Nephron progenitor cell (in vitro differentiated cells): ENCODE measurements around the gene LRP1.
"Not testable (repeated sequence)": the region's sequence is repeated elsewhere in the genome, so short reads cannot be mapped to it uniquely, and the experiment has no call there.

ENCODE experiments used
- DNase-seq: peaks from one replicate; pipeline ENCODE4 v3.0.0; 2021
- H3K27ac Mint-ChIP-seq: 2 replicates; pipeline ENCODE4 v1.8.0; 2021; ENCODE audit warnings: mild to moderate bottlenecking, moderate library complexity, mixed read lengths
- H3K27me3 Mint-ChIP-seq: 2 replicates; pipeline ENCODE4 v1.8.0; 2021; ENCODE audit warnings: mild to moderate bottlenecking, low read depth, mixed read lengths; ENCODE audit not compliant: poor library complexity
- H3K36me3 Mint-ChIP-seq: 2 replicates; pipeline ENCODE4 v1.8.0; 2021; ENCODE audit warnings: low read depth, mixed read lengths
- H3K4me1 Mint-ChIP-seq: 2 replicates; pipeline ENCODE4 v1.8.0; 2021; ENCODE audit warnings: mixed read lengths
- H3K4me3 Mint-ChIP-seq: 2 replicates; pipeline ENCODE4 v1.8.0; 2021; ENCODE audit warnings: mild to moderate bottlenecking, moderate library complexity, mixed read lengths
- H3K9me3 Mint-ChIP-seq: 2 replicates; pipeline ENCODE4 v1.8.0; 2021; ENCODE audit warnings: mild to moderate bottlenecking, moderate library complexity, mixed read lengths
- TF ChIP-seq, protein P1 (sequence below): fragments of 200-600 bp; sonication (generic); IDR thresholded peaks from 2 replicates; pipeline ENCODE4 v1.5.0; 2021; ENCODE audit warnings: antibody characterized with exemption

The LRP1 gene

DNA sequence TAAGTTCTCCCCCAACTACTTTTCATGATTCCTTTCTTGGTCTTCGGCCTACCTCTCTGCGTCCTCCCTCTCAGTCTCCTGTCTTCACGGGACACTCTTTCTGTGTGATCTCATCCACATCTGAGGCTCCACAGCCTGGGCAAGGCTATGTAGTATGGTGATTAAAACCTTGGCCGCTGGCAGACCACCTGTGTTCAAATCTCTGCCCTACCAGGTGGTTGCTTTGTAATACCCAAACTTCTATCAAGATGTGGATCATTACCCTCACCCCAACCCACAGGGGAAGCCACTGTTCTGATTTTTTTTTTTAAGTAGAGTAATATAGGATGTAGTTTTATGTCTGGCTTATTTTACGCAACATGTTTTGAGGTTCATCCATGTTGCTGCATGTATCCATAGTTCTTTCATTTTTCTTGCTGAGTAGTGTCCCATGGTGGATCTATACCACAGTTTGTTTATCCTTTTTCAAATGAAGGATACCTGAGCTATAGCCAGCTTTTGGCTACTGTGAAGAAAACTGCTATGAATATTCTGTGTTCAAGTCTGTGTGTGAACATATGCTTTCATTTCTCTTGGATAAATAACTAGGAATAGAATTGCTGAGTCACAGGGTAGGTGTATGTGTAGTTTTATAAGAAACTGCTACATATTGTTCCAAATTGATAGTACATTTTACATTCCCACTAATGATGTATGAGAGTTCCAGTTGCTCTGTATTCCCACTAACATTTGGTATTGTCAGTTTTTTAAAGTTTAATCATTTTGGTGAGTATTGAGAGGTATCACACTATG is 8.8 kb upstream of the LRP1 start:
- Mint-ChIP-seq H3K9me3 (peaks cover 5% of the 10 kb centered on the region), H3K4me3 (no peak overlapping the region), H3K4me1 (peaks cover 16% of the 10 kb centered on the region), H3K27me3 (peaks cover 19% of the 10 kb centered on the region), H3K27ac (no peak overlapping the region), H3K36me3 (no peaks in the 10 kb centered on the region)
- no peak for DNase-seq
- TF ChIP-seq, protein P1, sequence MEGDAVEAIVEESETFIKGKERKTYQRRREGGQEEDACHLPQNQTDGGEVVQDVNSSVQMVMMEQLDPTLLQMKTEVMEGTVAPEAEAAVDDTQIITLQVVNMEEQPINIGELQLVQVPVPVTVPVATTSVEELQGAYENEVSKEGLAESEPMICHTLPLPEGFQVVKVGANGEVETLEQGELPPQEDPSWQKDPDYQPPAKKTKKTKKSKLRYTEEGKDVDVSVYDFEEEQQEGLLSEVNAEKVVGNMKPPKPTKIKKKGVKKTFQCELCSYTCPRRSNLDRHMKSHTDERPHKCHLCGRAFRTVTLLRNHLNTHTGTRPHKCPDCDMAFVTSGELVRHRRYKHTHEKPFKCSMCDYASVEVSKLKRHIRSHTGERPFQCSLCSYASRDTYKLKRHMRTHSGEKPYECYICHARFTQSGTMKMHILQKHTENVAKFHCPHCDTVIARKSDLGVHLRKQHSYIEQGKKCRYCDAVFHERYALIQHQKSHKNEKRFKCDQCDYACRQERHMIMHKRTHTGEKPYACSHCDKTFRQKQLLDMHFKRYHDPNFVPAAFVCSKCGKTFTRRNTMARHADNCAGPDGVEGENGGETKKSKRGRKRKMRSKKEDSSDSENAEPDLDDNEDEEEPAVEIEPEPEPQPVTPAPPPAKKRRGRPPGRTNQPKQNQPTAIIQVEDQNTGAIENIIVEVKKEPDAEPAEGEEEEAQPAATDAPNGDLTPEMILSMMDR = no peak

DNA sequence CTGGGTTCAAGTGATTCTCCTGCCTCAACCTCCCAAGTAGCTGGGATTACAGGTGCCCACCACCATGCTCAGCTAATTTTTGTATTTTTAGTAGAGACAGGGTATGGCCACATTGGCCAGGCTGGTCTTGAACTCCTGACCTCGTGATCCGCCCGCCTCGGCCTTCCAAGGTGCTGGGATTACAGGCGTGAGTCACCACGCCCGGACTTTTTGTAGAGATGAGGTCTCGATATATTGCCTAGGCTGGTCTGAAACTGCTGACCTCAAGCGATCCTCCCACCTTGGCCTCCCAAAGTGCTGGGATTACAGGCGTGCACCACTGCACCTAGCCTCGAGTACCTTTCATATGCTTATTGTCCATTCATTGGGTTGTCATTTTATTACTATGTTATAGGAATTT is 7.6 kb upstream of the LRP1 start:
- H3K4me3 Mint-ChIP-seq, H3K9me3 Mint-ChIP-seq, H3K27ac Mint-ChIP-seq, DNase-seq, H3K36me3 Mint-ChIP-seq: not testable (repeated sequence)
- Mint-ChIP-seq H3K27me3 (peaks cover 26% of the 10 kb centered on the region), H3K4me1 (peaks cover 15% of the 10 kb centered on the region)

DNA sequence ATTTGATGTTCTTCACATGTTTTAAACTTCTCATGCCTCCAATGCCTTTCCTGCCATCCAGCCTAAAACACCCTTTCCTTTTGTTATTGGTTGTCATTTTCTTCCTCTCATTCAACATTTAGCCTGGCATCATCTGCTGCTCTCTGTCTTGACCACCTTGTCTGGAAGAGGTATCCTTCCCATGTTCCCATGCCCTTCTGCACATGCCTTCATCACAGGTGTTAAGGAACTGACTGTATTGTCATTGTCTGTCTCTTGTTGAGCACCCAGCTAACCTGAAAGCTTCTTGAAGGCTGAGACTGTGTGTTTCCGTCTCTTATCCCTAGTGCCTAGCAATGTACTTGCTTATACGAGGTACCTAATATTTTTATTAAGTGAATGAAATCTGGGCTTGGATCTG is 4.5 kb upstream of the LRP1 start:
- Mint-ChIP-seq H3K27ac (no peak overlapping the region), H3K4me1 (peaks cover 15% of the 10 kb centered on the region), H3K36me3 (no peaks in the 10 kb centered on the region), H3K4me3 (no peak overlapping the region), H3K27me3 (peaks cover 26% of the 10 kb centered on the region), H3K9me3 (peaks cover 5% of the 10 kb centered on the region)
- TF ChIP-seq, protein P1 = no peak
- DNase-seq = no peak

DNA sequence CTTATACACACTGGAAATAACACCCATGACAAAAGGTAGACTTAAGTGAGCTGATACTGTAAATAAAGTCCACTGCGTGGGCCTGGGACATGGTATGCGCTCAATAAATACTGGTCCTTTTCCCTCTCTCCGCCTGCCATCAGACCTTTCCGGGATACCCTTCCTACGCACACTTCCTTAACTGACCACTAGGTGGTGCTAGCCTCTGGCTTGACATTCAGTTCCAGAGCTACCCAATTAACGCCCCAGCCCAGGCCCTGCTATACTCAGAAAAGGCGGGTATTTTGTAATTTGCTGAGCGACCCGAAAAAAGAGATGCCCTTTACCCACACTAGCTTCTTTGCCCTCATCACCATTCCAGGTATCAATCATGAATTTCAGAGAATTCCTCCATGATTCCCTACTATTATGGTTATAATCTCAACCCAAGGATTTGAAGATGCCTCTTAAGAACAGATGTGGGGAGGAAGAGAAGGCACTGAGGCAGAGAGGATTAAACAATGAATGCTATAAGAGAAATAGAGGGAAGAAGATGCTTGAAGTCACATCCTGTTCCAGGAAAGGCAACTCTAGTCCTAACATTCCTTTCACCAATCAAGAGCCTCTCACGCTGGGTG is 3.9 kb upstream of the LRP1 start:
- peaks cover 26% of the 10 kb centered on the region for H3K27me3 Mint-ChIP-seq
- peak; percentile 81 for DNase-seq
- TF ChIP-seq, protein P1 = peak; percentile 96
- H3K36me3 Mint-ChIP-seq = no peaks in the 10 kb centered on the region
- H3K4me1 Mint-ChIP-seq = peaks cover 15% of the 10 kb centered on the region
- H3K27ac Mint-ChIP-seq = no peak overlapping the region
- peaks cover 5% of the 10 kb centered on the region for H3K9me3 Mint-ChIP-seq
- H3K4me3 Mint-ChIP-seq = no peak overlapping the region

DNA sequence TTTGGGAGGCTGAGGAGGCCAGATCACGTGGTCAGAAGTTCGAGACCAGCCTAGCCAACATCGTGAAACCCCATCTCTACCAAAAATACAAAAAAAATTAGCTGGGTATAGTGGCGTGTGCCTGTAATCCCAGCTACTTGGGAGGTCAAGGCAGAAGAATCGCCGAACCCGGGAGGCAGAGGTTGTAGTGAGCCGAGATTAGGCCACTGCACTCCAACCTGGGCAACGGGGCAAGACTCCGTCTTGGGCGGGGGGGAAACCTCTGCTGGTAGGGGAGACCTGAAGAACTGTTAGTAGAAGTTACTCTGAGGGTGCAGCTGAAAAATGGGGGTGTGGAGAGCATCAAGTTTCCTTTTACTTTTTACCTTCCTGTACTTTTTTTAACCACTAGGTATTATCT is 2.2 kb upstream of the LRP1 start:
- Mint-ChIP-seq H3K4me3 (peak overlapping the region; percentile 90), H3K27ac (no peak overlapping the region)

DNA sequence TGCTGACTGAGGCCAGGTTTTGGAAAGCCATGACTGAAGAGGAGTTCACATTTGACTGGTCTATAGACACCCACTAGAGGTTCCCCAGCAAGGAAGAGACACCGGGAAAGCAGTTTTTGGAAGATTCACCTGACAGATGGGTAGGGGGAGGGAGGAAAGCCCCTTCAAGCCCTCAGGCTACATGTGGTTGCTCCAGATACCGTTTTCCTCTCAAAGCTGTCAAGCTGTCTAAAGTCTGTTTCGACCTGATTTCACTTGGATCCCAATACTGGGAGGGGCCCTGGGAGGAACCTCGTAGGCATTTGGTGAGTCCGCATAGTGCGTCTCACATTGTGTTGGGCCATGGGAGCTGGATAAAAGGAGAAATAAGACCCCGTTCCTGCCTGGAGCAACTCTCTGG is 1.7 kb upstream of the LRP1 start:
- no peak for DNase-seq
- Mint-ChIP-seq H3K27ac (no peak overlapping the region), H3K4me3 (peak overlapping the region; percentile 90)

More for the DNA sequence above, 2.2 kb upstream of the LRP1 start:
- H3K27me3 Mint-ChIP-seq = peaks cover 33% of the 10 kb centered on the region
- H3K4me1 Mint-ChIP-seq = peaks cover 31% of the 10 kb centered on the region
- peaks cover 5% of the 10 kb centered on the region for H3K9me3 Mint-ChIP-seq
- TF ChIP-seq, protein P1 = no peak
- H3K36me3 Mint-ChIP-seq = no peaks in the 10 kb centered on the region
- no peak for DNase-seq

More for the DNA sequence above, 1.7 kb upstream of the LRP1 start:
- peaks cover 5% of the 10 kb centered on the region for H3K9me3 Mint-ChIP-seq
- no peaks in the 10 kb centered on the region for H3K36me3 Mint-ChIP-seq
- TF ChIP-seq, protein P1 = no peak
- H3K27me3 Mint-ChIP-seq = peaks cover 33% of the 10 kb centered on the region
- H3K4me1 Mint-ChIP-seq = peaks cover 36% of the 10 kb centered on the region
